ENCODE results near the gene USP49. TPM values are rescaled to one million over a fixed set of nuclear protein-coding genes. Genes with fewer than 3 reads are reported as not detected.
A peak's percentile ranks its signal among the peaks of the same experiment; 100 is the strongest.

The USP49 gene
- total and polyA plus RNA-seq, 10 of the 15 experiments (the other 5 are each of a cell fraction or from before 2014, with no cell fraction given), result 1.0 to 7.7 (median 4.3) TPM

- TF ChIP-seq PKNOX1 (IDR thresholded peaks at IDR 0.05), result peak; percentile 84
- peak; percentile 68; the same call in 1 of the 2 replicates for TF ChIP-seq NFIC (IDR thresholded peaks at IDR 0.05; ENCODE audit: low read depth, low read length)
- TF ChIP-seq EGR1 (IDR thresholded peaks at IDR 0.05; ENCODE audit: borderline replicate concordance in 1 of 2, low read depth in 2 of 2, low read length in 2 of 2), result peak in 1 of 2 experiments; percentile 87; a peak in 2 of 3 replicates
- 0 out of 2 replicates have a peak, but pooled peaks have one; percentile 43 for TF ChIP-seq CHD2 (IDR thresholded peaks at IDR 0.05; ENCODE audit: borderline replicate concordance, low read depth, low read length)
- no peak for TF ChIP-seq CHD1 (IDR thresholded peaks at IDR 0.05; ENCODE audit: low read depth, low read length)
- 0 out of 2 replicates have a peak, but pooled peaks have one; percentile 72 for TF ChIP-seq HDAC2 (IDR thresholded peaks at IDR 0.05)
- no peak for TF ChIP-seq CBX3 (IDR thresholded peaks at IDR 0.05; ENCODE audit: borderline replicate concordance, low read depth)
- TF ChIP-seq, protein P1, sequence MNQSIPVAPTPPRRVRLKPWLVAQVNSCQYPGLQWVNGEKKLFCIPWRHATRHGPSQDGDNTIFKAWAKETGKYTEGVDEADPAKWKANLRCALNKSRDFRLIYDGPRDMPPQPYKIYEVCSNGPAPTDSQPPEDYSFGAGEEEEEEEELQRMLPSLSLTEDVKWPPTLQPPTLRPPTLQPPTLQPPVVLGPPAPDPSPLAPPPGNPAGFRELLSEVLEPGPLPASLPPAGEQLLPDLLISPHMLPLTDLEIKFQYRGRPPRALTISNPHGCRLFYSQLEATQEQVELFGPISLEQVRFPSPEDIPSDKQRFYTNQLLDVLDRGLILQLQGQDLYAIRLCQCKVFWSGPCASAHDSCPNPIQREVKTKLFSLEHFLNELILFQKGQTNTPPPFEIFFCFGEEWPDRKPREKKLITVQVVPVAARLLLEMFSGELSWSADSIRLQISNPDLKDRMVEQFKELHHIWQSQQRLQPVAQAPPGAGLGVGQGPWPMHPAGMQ (IDR thresholded peaks at IDR 0.05; ENCODE audit: borderline replicate concordance), result no peak
- TF ChIP-seq PBX3 (IDR thresholded peaks at IDR 0.05; ENCODE audit: insufficient replicate concordance, low read depth, low read length), result no peak
- peak in 1 of 2 experiments; percentile 85; a peak in 2 of 4 replicates for TF ChIP-seq SRF (IDR thresholded peaks at IDR 0.05; ENCODE audit: low read depth in 2 of 2, low read length in 2 of 2)
- peak; percentile 37 for TF ChIP-seq MEF2B (IDR thresholded peaks at IDR 0.05; ENCODE audit: partially characterized antibody, poor library complexity, severe bottlenecking)
- no peak for TF ChIP-seq SREBF1 (IDR thresholded peaks at IDR 0.05; ENCODE audit: low read length)
- TF ChIP-seq SMC3 (IDR thresholded peaks at IDR 0.05; ENCODE audit: borderline replicate concordance, low read length), result peak; percentile 16; the same call in 1 of the 2 replicates
- peak; percentile 81 for TF ChIP-seq POLR2A (IDR thresholded peaks at IDR 0.05; ENCODE audit: low read depth, low read length)
- peak; percentile 43; the same call in 1 of the 2 replicates for TF ChIP-seq IRF4 (IDR thresholded peaks at IDR 0.05; ENCODE audit: low read depth, low read length)
- TF ChIP-seq RFX5 (IDR thresholded peaks at IDR 0.05; ENCODE audit: low read depth, low read length), result no peak
- no peak for TF ChIP-seq HSF1 (IDR thresholded peaks at IDR 0.05; ENCODE audit: low read depth, low read length)
- peak; percentile 60; the same call in 1 of the 2 replicates for TF ChIP-seq ZBED1 (IDR thresholded peaks at IDR 0.05; ENCODE audit: borderline replicate concordance)
- peak; percentile 99 for TF ChIP-seq NBN (IDR thresholded peaks at IDR 0.05)
- TF ChIP-seq NR2C1 (IDR thresholded peaks at IDR 0.05), result peak; percentile 28; the same call in 1 of the 2 replicates
- TF ChIP-seq ATF3 (IDR thresholded peaks at IDR 0.05; ENCODE audit: borderline replicate concordance, extremely low read depth, low read depth, low read length), result peak; percentile 82; the same call in 1 of the 2 replicates
- TF ChIP-seq, protein P2, sequence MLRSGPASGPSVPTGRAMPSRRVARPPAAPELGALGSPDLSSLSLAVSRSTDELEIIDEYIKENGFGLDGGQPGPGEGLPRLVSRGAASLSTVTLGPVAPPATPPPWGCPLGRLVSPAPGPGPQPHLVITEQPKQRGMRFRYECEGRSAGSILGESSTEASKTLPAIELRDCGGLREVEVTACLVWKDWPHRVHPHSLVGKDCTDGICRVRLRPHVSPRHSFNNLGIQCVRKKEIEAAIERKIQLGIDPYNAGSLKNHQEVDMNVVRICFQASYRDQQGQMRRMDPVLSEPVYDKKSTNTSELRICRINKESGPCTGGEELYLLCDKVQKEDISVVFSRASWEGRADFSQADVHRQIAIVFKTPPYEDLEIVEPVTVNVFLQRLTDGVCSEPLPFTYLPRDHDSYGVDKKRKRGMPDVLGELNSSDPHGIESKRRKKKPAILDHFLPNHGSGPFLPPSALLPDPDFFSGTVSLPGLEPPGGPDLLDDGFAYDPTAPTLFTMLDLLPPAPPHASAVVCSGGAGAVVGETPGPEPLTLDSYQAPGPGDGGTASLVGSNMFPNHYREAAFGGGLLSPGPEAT (IDR thresholded peaks at IDR 0.05; ENCODE audit: low read depth), result peak; percentile 91
- no peak for TF ChIP-seq WRNIP1 (IDR thresholded peaks at IDR 0.05; ENCODE audit: borderline replicate concordance, low read depth, low read length)
Observed at GRCh38 chr6:41920921-41921711, 25.9 kb upstream of the USP49 start, which contains the start of the genes BYSL and MED20 (continued).

All from GM12878 (cell line).